ENCODE measurements around the gene AKIRIN1.

- TF ChIP-seq CTCF (IDR thresholded peaks at IDR 0.05; ENCODE audit: low read depth, low read length, poor library complexity, severe bottlenecking), result no peak
- TF ChIP-seq EZH2phosphoT487 (IDR thresholded peaks at IDR 0.05; ENCODE audit: borderline replicate concordance, low read length), result no peak
Observed at GRCh38 chr1:39003794-39004193, 12.7 kb downstream of the AKIRIN1 start.

All from DOHH2 (cell line).